HG02884 (cell line): ENCODE data around the gene GLI1.

ENCODE experiments used
- ATAC-seq: cut with Tn5 transposase; IDR thresholded peaks from one replicate; pipeline ENCODE4 v1.9.1; 2021; ENCODE audit warnings: mild to moderate bottlenecking, moderate library complexity; ENCODE audit not compliant: unreplicated experiment

Gene GLI1

GRCh38 chr12:57460841-57461275 is 1.3 kb downstream of the GLI1 start:
- no peak for ATAC-seq

- ATAC-seq = no peak
Measured at GRCh38 chr12:57461276-57461916, 1.8 kb downstream of the GLI1 start.

GRCh38 chr12:57461917-57462250 is 2.3 kb downstream of the GLI1 start:
- no peak for ATAC-seq

GRCh38 chr12:57462251-57462911 is 2.8 kb downstream of the GLI1 start:
- peak; percentile 53 for ATAC-seq

- ATAC-seq = no peak
Measured at GRCh38 chr12:57462912-57463253, 3.3 kb downstream of the GLI1 start.

- no peak for ATAC-seq
Measured at GRCh38 chr12:57464569-57464968, 5.0 kb downstream of the GLI1 start.

- ATAC-seq = no peak
Measured at GRCh38 chr12:57465030-57465746, 5.6 kb downstream of the GLI1 start.

- no peak for ATAC-seq
Measured at GRCh38 chr12:57465747-57466505, 6.3 kb downstream of the GLI1 start.

- no peak for ATAC-seq
Measured at GRCh38 chr12:57467212-57467874, 7.8 kb downstream of the GLI1 start.

- ATAC-seq = no peak
Measured at GRCh38 chr12:57467915-57468314, 8.3 kb downstream of the GLI1 start.

GRCh38 chr12:57469296-57470164 is 9.9 kb downstream of the GLI1 start:
- ATAC-seq = no peak

- ATAC-seq = no peak
Measured at GRCh38 chr12:57470286-57470969, 10.8 kb downstream of the GLI1 start.

- no peak for ATAC-seq
Measured at GRCh38 chr12:57470970-57471656, 11.5 kb downstream of the GLI1 start.

- no peak for ATAC-seq
Measured at GRCh38 chr12:57471661-57472060, 12.1 kb downstream of the GLI1 start.

GRCh38 chr12:57472391-57472790 is 12.8 kb downstream of the GLI1 start:
- no peak for ATAC-seq

GRCh38 chr12:57473392-57473791 is 13.8 kb downstream of the GLI1 start:
- ATAC-seq = no peak

- ATAC-seq = no peak
Measured at GRCh38 chr12:57473886-57474285, 14.3 kb downstream of the GLI1 start.

- no peak for ATAC-seq
Measured at GRCh38 chr12:57474430-57474829, 14.8 kb downstream of the GLI1 start.

GRCh38 chr12:57474862-57475261 is 15.3 kb downstream of the GLI1 start:
- no peak for ATAC-seq
